Bronchial epithelial cell (primary cell): ENCODE measurements around the gene SELPLG. TPM values are rescaled to one million over a fixed set of nuclear protein-coding genes. Genes with fewer than 3 reads are reported as not detected.

ENCODE experiments used
- DNase-seq: peaks from one replicate; pipeline ENCODE4 v3.0.0-alpha.2; 2010; ENCODE audit warnings: low read depth
- FAIRE-seq: peaks from 2 replicates; lab custom pipeline; 2011; peaks lifted over from hg19 to GRCh38; lab: Jason Lieb, UNC
- H3K27me3 ChIP-seq: 2 replicates; pipeline ENCODE4 v1.5.1; 2011; ENCODE audit warnings: low read length; ENCODE audit not compliant: control insufficient read depth, insufficient read depth
- H3K36me3 ChIP-seq: 2 replicates; pipeline ENCODE4 v1.5.1; 2011; ENCODE audit warnings: low read length; ENCODE audit not compliant: control insufficient read depth, insufficient read depth
- H3K4me3 ChIP-seq: 2 replicates; pipeline ENCODE4 v1.5.1; 2011; ENCODE audit warnings: mild to moderate bottlenecking, low read depth, low read length, control low read depth
- CTCF ChIP-seq: IDR thresholded peaks from 2 replicates; pipeline ENCODE4 v1.5.1; 2011; ENCODE audit warnings: mild to moderate bottlenecking, moderate library complexity, low read length, control low read depth, inconsistent platforms; ENCODE audit not compliant: insufficient read depth, severe bottlenecking
- total RNA-seq: library from RNA; depleted of rRNA; stranded (reverse); fragments of >200 nt; gene quantifications from 2 replicates; pipeline ENCODE4 v1.2.1, GENCODE V29; 2014

SELPLG gene
- total RNA-seq, 1 donor from 2014 or later, result under 0.01 TPM

- TF ChIP-seq CTCF, result no peak
- H3K36me3 ChIP-seq, result peaks cover 10% of the 10 kb centered on the region
- FAIRE-seq (no peak), DNase-seq (no peak)
- H3K4me3 ChIP-seq, result no peak overlapping the region
- H3K27me3 ChIP-seq, result no peaks in the 10 kb centered on the region
Measured at GRCh38 chr12:108642269-108642870, 8.7 kb upstream of the SELPLG start.

DNA sequence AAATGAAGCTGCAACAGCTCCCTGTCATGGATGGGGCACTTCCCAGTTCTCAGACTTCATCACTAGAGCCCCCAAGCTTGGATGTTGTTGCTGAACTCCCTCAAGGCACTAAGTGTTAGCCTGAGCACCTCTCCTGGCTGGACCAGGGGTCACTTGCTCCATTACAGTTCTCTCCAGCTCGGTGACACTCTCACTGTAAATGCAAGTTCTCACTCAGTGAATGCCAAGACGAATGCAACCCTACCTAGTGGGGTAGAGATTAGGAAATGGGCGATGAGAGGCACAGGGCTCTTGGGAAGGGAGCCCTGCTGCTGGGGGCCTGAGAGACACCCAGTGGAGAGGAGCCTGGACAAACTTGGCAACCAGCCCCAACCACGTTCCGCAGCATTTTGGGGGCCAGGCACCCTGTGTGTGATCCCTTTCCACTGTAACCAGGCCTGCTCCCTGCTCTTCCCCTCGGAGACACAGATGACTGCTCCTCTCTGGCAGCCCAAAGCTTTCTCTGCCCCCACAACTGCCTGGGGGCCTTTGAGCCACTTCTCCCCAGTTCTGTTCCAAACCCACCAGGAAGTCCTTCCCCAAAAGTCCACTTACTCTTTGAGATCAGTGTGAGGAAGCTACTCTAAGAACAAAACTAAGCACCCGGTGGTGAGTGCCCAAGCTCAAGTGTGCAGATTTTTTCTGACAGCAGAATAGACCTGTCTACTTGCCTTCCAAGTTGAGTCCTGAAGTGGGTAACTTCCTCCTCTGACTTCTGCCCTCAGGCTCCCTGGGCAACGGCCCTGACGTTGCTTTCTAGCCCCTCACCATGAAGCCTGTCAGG lies 8.0 kb upstream of the SELPLG start:
- no peak for TF ChIP-seq CTCF
- Histone ChIP-seq H3K27me3 (no peaks in the 10 kb centered on the region), H3K36me3 (peaks cover 9% of the 10 kb centered on the region), H3K4me3 (no peak overlapping the region)
- FAIRE-seq (no peak), DNase-seq (no peak)

- DNase-seq, result peak; percentile 27
- Histone ChIP-seq H3K27me3 (no peaks in the 10 kb centered on the region), H3K36me3 (peaks cover 4% of the 10 kb centered on the region), H3K4me3 (no peak overlapping the region)
- TF ChIP-seq CTCF, result no peak
- no peak for FAIRE-seq
Measured at GRCh38 chr12:108640802-108641445, 7.2 kb upstream of the SELPLG start.

GRCh38 chr12:108638997-108639822 lies 5.5 kb upstream of the SELPLG start:
- FAIRE-seq (no peak), DNase-seq (no peak)

More at GRCh38 chr12:108638997-108639822, 5.5 kb upstream of the SELPLG start:
- Histone ChIP-seq H3K36me3 (no peaks in the 10 kb centered on the region), H3K4me3 (no peak overlapping the region), H3K27me3 (no peaks in the 10 kb centered on the region)
- no peak for TF ChIP-seq CTCF
